Measurements from ENCODE around the gene IL7R. TPM values are rescaled to one million over a fixed set of nuclear protein-coding genes. Genes with fewer than 3 reads are reported as not detected.

Gene IL7R
- total and polyA plus RNA-seq, 2 of the 13 experiments (the other 11 are each of a cell fraction or from before 2014, with no cell fraction given) = not detected

- DNase-seq (ENCODE audit: low spot score) (no peak), FAIRE-seq (no peak), ATAC-seq (no peak)
- Histone ChIP-seq H2AFZ (ENCODE audit: low read length) (no peak overlapping the region), H3K9ac (ENCODE audit: insufficient read depth, low read depth, low read length) (no peak overlapping the region), H3K79me2 (ENCODE audit: insufficient read depth, low read length) (no peaks in the 10 kb centered on the region), H3K36me3 (replicated peaks in 1 of 2; ENCODE audit: control insufficient read depth in 1 of 2, insufficient read depth in 2 of 2, low read length in 2 of 2) (no peaks in the 10 kb centered on the region), H3K27me3 (ENCODE audit: control insufficient read depth in 1 of 2, insufficient read depth in 2 of 2, low read length in 2 of 2) (no peaks in the 10 kb centered on the region), H3K27ac (ENCODE audit: extremely low read length, insufficient read depth, low read length) (no peak overlapping the region), H4K20me1 (ENCODE audit: insufficient read depth, low read length) (no peaks in the 10 kb centered on the region), H3K4me1 (ENCODE audit: insufficient read depth, low read length) (no peaks in the 10 kb centered on the region), H3K4me3 (replicated peaks in 1 of 3; ENCODE audit: insufficient read depth in 1 of 3, low read depth in 2 of 3, low read length in 3 of 3) (no peak overlapping the region), H3K9me3 (ENCODE audit: low read length) (no peaks in the 10 kb centered on the region), H3K4me2 (ENCODE audit: low read depth, low read length) (no peak overlapping the region)
- BruUV-seq (replicated peaks) = no TSS peak
- in situ Hi-C loops (cut with HindIII; ENCODE audit: extremely low pct_ligation_motif_present, low pct_unique_long_range_greater_than_20kb) = no loop called here
- CTCF ChIA-PET (ENCODE audit: low intra/inter-chr PET ratio, low total read pairs) = no interaction called here
- intact Hi-C loops (cut with micrococcal nuclease; ENCODE audit: unreplicated experiment) = no loop called here
- POLR2A ChIA-PET = no interaction called here
- no peak for TF ChIP-seq ZNF770 (CRISPR knock-in tag; IDR thresholded peaks at IDR 0.05)
- 22% methylated on average over 3 of the region's 3 CpGs for WGBS (ENCODE audit: low lambda C conversion rate)
Observed at GRCh38 chr5:35853631-35854030, 3.1 kb upstream of the IL7R start.

- Histone ChIP-seq H3K9ac (ENCODE audit: insufficient read depth, low read depth, low read length) (no peak overlapping the region), H3K4me2 (ENCODE audit: low read depth, low read length) (no peak overlapping the region), H2AFZ (ENCODE audit: low read length) (no peak overlapping the region), H3K27ac (ENCODE audit: extremely low read length, insufficient read depth, low read length) (no peak overlapping the region), H3K27me3 (ENCODE audit: control insufficient read depth in 1 of 2, insufficient read depth in 2 of 2, low read length in 2 of 2) (no peaks in the 10 kb centered on the region), H3K79me2 (ENCODE audit: insufficient read depth, low read length) (no peaks in the 10 kb centered on the region), H4K20me1 (ENCODE audit: insufficient read depth, low read length) (no peaks in the 10 kb centered on the region), H3K9me3 (ENCODE audit: low read length) (no peaks in the 10 kb centered on the region), H3K36me3 (replicated peaks in 1 of 2; ENCODE audit: control insufficient read depth in 1 of 2, insufficient read depth in 2 of 2, low read length in 2 of 2) (no peaks in the 10 kb centered on the region), H3K4me1 (ENCODE audit: insufficient read depth, low read length) (no peaks in the 10 kb centered on the region), H3K4me3 (replicated peaks in 1 of 3; ENCODE audit: insufficient read depth in 1 of 3, low read depth in 2 of 3, low read length in 3 of 3) (no peak overlapping the region)
- intact Hi-C loops (cut with micrococcal nuclease; ENCODE audit: unreplicated experiment) = no loop called here
- POLR2A ChIA-PET = no interaction called here
- DNase-seq (ENCODE audit: low spot score) (no peak), FAIRE-seq (no peak), ATAC-seq (no peak)
- CTCF ChIA-PET (ENCODE audit: low intra/inter-chr PET ratio, low total read pairs) = no interaction called here
- TF ChIP-seq ZNF709 (CRISPR knock-in tag; IDR thresholded peaks at IDR 0.05) = no peak
- no peak for TF ChIP-seq GZF1 (CRISPR knock-in tag; IDR thresholded peaks at IDR 0.05)
- no peak for TF ChIP-seq ETS1 (CRISPR knock-in tag; IDR thresholded peaks at IDR 0.05)
- no peak for TF ChIP-seq SMAD1 (CRISPR knock-in tag; IDR thresholded peaks at IDR 0.05; ENCODE audit: borderline replicate concordance, low read depth)
- TF ChIP-seq ZNF691 (CRISPR knock-in tag; IDR thresholded peaks at IDR 0.05; ENCODE audit: borderline replicate concordance, low read depth) = no peak
- no peak for TF ChIP-seq IKZF4 (CRISPR knock-in tag; IDR thresholded peaks at IDR 0.05; ENCODE audit: borderline replicate concordance, low read depth, not compliant biosample characterization)
- TF ChIP-seq NFYC (CRISPR knock-in tag; IDR thresholded peaks at IDR 0.05) = no peak
- TF ChIP-seq ZNF784 (CRISPR knock-in tag; IDR thresholded peaks at IDR 0.05; ENCODE audit: borderline replicate concordance) = no peak
- TF ChIP-seq YEATS2 (CRISPR knock-in tag; IDR thresholded peaks at IDR 0.05; ENCODE audit: borderline replicate concordance) = no peak
- no peak for TF ChIP-seq E2F5 (CRISPR knock-in tag; conservative IDR thresholded peaks at IDR 0.05)
- in situ Hi-C loops (cut with HindIII; ENCODE audit: extremely low pct_ligation_motif_present, low pct_unique_long_range_greater_than_20kb) = no loop called here
- BruUV-seq (replicated peaks) = no TSS peak
- 0% methylated on average over 1 of the region's 1 CpG for WGBS (ENCODE audit: low lambda C conversion rate)
Observed at GRCh38 chr5:35854248-35854647, 2.4 kb upstream of the IL7R start.

All from HepG2 (cell line).